IPS-11a (cell line): Measurements from ENCODE around the gene GABRR1.
A peak's percentile ranks its signal among the peaks of the same experiment; 100 is the strongest.
"Not testable (repeated sequence)": the region's sequence is repeated elsewhere in the genome, so short reads cannot be mapped to it uniquely, and the experiment has no call there.

Experiments used
- H3K4me3 ChIP-seq: one replicate; pipeline ENCODE4 v1.5.1; 2013; ENCODE audit warnings: low read depth, low read length, control low read depth

Gene GABRR1

DNA sequence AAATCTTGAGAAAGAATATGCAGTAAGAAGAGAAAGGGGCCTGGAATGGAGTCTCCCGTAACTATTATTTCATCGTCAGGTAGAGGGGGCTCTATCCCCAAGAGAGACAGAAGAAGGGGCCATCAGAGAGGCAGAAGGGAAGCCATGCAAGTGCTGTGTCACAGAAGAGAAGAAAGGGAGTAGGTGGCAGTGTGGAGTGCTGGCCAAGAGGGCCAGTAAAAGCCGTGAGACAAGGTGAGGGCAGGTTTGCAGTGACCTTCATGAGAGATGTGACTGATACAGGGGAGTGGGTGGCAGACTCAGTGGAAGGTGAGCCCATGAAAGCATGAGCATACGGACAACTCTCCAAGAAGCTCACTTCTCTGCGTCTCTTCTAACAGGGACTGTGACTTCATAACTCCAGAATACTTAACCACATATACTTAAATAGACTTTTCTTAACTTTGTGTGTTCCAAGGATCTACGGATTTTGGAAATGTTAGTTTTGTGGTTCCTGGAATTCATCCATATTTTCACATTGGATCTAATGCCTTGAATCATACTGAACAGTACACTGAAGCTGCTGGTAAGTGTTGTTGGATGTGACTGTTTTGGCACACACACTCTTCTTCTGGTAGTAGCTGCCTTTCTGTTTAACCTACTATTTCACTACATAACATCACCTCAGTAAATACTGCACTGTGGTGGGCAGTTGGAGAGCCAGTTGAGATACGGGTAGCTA, 55.7 kb downstream of the GABRR1 start:
- H3K4me3 ChIP-seq = no peak overlapping the region

DNA sequence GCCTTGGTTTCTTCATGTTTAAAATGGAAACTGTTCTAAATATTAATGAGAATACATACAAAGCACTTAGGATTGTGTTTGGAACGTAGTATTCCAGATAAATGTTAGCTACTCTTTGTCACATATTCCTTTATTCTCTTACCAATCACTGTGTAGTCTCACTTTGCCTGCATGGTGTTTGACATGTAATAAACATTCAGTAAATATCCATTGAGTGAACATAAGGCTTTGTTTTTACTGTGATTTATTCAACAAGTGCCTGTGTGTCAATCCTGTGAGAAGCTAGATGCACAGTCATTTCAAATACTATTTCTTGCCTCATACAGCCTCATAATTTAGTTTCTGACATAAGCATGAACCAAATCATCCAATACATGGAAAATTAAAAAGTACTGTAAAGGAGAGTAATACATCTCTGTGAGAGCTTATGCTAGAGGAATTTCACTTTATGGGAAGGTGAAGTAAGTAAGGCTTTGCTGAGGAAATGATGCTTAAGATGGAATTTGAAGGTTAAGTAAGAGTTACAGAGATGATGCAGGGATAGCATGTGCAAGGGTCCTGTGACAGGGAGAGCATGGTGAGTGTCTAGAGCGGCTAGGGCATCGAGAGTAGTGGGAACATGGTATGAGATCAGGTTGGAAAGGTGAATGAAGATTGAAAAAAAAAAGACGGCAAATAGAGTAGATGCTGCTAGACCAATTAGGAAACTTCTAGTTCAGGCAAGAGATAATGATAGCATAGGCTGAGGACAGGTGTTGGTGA, 56.6 kb downstream of the GABRR1 start:
- H3K4me3 ChIP-seq = no peak overlapping the region

DNA sequence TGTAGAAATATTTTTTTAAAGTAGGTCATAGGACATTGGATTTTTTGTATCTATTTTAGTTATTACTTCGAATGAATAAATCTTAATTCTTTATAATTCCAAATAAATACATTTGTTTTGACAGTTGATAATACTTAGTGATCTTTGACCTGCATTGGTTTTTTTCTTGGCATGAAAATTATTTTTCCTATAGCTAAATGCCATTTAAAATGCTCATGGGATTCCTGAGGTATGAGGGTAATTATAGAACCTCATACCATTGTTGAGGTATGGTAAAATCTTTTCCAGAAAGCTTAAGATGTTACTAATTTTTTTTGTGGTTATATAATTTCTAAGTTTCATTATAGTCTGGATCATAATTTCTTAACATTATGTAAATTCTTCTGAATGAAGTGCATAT, 63.0 kb downstream of the GABRR1 start:
- no peak overlapping the region for H3K4me3 ChIP-seq

DNA sequence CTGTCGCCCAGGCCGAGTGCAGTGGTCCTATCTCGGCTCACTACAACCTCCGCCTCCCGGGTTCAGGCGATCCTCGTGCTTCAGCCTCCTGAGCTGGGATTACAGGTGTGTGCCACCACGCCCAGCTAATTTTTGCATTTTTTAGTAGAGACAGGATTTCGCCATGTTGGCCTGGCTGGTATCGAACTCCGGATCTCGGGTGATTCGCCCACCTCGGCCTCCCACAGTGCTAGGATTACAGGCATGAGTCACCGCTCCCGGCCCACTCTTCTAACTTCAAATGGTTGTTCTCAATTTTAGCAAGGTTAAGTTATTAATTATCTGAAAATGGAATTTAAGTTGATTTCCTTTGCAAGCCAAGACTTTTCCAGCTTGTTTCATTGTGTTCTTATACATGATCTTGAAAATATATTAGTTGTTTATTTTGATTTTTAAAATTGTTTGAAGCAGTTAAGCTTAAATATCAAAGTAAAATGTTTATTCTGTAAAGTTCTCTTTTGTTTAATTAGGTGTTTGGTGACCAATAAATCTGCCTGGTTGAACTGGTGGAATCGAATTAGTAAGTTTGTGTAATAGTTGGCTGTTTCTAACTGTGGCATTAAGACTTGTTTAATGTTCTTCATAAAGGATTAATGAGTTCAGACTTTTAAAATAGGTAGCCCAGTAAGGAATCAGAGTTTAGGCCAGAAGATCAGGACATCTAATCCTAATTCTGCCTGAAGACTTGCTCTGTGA, 69.0 kb downstream of the GABRR1 start:
- H3K4me3 ChIP-seq = no peak overlapping the region

DNA sequence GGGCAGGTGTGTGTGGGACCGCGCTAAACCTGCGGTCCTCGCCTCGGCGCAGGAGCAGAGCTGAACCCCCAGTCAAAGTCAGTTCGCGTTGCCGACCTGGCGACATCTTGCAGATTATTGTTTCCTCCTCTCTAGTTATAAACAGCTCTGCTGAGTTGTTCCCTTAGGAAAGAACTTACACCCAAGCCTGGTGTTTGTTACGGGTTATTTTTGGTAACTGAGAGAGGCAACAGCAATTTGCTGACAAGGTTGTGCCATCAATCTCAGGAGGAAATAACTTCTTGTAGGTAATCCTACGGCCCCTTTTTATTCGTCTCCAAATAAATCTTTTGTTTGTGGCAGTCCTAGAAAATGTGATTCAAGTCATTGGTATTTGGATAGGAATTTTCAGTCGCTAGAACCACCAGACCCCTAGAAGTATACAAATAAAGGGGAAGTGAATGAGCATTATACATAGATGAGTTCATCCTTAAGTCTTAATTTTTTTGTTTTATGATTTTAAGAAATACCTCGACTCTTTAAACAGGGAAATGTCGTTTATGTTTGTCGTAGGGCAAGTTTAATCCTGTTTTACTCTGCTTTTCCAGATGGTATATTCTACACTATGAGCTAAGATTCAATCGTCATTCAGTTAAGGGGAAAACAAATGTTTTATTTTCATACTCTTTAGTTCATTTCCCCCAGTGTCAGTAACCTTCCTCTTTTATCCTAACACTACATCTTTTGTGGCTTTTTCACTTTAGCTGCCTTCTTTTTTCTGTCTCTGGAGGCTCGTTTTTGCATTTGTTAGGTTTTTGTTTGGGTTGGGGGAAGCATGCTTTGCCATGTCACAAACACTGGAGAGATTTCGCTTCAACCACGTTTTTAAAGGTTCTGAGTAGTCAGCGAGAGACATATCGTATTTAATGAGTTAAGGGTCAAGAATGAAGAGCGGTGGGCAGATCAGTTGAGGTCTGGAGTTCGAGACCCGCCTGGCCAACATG, 70.1 kb downstream of the GABRR1 start:
- peak overlapping the region; percentile 40 for H3K4me3 ChIP-seq

DNA sequence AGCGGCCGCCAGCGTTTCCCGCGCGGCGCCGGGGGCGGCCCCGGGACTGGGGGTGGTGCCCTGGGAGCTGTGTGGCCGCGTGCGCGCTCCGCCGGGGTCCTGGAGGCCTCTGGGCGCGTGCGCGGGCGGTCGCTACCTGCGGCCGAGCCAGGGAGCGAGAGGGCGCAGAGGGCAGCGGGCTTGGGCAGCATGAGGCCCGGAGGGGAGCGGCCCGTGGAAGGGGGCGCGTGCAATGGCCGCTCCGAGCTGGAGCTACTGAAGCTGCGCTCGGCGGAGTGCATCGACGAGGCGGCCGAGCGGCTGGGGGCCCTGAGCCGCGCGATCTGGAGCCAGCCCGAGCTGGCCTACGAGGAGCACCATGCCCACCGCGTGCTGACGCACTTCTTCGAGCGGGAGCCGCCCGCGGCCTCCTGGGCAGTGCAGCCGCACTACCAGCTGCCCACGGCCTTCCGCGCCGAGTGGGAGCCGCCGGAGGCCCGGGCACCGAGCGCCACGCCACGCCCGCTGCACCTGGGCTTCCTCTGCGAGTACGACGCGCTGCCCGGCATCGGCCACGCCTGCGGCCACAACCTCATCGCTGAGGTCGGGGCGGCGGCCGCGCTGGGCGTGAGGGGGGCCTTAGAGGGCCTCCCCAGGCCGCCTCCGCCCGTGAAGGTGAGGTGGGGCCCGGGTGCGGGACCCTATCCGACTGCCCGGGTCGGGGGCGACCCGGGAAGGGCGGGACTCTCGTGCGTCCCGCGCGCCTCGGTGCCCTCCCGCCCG, 71.0 kb downstream of the GABRR1 start, which contains the start of gene PM20D2:
Gene PM20D2, plus strand, starts transcription at position 100 of the 762 bp plus-strand sequence. Its CDS starts 90 bp downstream, at position 190.
- H3K4me3 ChIP-seq = peak within 1 kb of the TSS; percentile 40

DNA sequence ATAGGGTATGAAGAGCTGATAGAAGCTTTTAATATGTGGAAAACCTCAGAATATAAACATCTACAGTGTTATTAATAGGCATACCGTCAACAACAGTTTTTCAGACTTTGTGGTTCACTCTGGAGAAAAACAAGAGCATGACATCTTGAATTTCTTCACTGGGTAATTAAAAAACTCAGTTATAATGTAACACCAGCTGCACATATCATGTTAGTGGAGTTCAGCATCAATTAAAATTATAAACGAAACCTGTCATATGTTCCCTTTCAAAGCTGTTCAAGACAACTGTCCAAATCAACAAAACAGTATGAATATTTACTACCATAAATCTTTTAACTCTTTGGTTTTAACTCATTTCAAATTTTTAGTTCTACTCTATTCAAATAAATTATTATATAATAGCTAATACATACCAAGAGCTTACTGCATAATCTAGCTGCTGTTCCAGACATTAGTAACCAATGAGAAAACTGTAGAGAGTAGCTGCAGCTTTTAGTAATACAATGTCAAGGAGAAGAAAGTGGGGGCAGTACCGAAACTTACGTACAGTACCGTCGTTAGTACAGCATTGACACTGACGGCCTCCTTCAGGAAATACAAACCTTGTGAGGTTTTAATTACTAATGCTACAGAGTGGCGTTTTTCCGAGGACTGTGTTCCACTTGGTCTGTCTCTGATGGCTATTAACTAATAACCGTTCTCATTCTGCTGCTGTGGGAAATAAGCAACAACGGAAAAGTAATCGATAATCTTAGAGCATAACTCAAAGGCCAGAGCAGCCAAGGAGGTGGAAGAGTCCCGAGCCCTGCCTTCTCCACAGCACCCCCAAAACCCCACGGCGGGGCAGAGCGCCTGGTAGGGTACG, 71.8 kb downstream of the GABRR1 start:
- peak overlapping the region; percentile 40 for H3K4me3 ChIP-seq

DNA sequence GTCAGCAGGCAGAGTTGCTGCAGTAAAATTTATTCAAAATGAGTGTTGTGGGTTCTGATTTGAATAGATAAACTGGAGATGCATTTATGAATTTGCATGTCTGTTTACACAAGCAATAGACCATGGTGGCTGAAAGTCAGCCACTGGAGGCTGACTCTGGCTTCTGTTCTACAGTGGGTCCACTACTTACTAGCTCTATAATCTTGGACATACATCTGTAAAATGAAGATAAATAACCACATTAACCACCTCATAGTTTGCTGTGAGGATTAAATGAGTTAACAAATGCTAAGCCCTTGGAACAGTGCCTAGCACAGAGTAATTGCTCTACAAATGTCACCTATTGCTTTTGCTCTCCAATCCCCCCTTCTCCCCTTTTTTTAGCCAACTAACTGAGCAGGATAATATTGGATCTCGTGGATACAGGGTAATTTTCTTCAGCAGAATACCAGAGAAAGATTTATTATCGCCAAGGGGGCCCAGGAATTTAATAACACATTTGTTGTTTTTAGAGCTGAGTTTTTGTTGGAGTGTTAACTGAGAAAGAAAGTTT, 72.7 kb downstream of the GABRR1 start:
- no peak overlapping the region for H3K4me3 ChIP-seq

DNA sequence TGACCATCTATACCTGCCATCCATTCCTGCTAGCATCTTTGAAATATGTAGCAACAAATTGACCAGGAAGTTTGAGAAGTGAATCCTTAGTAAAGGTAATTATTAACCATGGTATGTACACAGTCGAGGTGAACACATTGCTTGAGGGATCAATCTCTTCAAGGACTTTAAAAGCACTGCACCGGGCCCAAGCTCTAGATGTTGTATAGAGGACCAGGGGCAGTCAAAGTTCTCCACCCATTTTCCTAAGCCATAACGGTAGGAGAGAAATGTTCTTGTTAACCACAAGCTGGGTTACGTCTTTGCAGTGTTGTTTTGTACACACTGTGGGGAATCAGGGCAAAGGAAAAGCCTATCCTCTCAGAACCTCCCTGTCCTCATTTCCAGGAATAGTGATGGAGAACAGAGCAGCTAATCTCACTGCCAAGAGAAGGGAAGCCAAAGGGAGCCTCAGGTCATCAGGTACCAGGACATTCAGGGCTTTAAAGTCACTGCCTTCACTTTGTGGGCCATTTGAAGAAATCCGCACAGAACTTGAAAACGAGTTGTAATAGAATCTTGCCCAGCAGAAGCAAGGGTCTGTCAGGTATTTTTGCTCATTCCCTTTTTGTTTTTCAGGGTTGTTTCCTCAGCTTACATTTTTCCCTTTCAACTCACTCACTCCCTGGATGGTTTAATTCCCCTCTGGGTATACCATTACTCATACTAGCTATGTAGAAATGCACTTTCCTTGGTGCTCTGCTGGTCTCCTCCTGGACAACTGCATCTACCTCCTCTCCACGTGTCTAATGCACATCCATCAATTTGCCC, 76.6 kb downstream of the GABRR1 start:
- H3K4me3 ChIP-seq = no peak overlapping the region

DNA sequence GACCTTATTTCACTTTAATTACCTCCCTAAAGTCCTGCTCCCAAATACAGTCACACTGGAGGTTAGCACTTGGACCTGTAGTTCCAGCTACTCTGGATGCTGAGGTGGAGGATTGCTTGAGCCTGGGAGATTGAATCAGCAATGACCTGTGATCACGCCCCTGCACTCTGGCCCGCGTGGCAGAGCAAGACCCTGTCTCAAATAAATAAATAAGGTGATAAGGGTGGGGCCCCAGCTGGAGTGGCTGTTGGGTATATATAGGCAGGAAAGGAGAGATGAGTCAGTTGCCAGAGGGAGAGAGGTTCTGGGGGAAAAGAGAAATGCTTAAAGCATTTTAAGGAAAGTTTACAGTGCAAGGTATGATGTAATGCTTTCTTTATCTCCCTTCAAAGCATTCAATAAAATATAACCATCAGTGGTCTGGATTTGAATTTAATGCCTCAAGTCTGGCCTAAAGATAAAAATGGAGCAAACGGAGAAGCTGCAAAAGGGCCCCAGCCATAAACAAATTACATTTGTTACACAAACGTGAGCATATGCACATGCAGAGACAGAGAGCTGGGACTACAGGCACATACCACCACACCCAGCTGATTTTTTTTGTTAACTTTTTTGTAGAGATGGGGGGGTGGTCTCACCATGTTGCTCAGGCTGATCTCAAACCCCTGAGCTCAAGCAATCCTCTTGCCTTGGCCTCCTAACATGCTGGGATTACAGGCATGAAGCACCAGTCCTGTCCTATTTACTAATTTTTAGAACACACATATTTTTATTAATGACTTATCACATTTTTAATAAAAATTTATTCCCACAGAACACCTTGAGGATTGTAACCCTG, 77.4 kb downstream of the GABRR1 start:
- no peak overlapping the region for H3K4me3 ChIP-seq

DNA sequence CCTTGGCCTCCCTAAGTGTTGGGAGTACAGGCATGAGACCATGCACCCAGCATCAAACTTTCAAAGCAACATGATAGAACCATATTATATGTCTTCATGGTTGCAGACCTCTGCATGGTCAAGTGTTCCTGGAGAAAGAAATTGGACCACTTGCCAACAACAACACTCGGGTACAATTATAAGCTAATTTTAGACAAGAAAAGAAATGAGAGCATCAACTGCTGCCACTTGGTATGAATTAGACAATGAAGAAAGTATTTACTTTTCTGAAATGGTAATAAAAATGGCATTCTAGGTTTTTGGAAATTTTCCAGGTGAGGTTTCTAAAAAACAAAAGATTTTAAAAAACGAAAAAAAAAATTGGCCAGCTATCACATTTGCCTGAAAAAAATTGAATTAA, 79.0 kb downstream of the GABRR1 start:
- no peak overlapping the region for H3K4me3 ChIP-seq

DNA sequence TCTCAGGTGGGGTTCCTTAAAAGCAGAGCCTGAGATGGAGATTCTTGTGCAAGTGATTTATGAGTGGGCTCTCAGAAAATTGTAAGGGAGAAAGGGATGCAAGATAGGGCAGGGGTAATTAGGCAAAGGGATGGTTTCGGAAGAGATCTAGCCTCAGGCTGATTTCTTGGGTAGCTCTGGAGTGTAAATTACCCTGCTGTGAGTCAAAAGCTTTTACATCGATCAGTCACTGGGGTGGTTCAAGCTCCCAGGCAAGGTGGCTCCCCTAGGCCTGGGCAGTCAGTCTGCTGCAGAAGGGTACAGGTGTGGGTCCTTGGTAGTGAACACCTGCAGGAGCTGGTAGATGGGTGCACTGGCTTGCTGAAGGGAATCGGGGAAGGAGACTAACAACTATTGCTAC, 82.4 kb downstream of the GABRR1 start:
- H3K4me3 ChIP-seq = no peak overlapping the region

DNA sequence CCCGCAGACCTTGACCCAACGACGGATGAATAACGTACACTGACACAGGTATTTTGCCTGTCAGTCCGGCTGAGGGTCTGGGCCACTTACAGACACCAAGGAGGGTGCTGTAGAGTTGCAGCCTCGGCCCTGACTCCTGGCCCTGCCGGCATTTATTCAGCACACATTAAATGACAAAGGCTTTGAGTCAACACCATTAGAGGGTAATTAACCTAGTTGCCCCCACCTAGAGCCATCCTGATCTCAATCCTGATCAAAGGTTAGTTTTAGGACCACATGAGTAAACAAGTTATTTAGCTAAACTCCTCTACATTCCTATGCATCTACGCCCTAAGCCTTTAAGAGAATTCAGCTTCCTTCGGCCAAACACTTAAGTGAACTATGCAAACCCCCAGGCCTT, 83.2 kb downstream of the GABRR1 start:
- no peak overlapping the region for H3K4me3 ChIP-seq

DNA sequence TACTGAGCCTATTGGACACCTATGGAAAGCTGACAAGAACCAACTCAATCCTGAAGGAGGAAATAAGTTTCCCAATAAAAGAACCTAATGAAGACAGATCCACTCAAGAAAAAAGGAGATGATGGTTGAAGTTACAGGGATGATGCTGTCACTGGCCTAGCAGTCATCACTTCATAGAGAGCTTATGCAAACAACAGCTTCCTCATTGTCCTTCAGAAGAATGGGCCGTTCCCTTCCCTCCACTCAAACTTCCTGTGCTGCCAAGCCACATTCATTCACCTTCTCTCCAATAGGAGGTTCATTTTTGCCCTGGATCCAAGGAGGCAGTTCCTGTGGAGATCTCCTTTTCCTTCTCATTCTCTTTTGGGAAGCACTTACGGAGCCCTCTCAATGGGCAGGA, 85.1 kb downstream of the GABRR1 start:
- no peak overlapping the region for H3K4me3 ChIP-seq

DNA sequence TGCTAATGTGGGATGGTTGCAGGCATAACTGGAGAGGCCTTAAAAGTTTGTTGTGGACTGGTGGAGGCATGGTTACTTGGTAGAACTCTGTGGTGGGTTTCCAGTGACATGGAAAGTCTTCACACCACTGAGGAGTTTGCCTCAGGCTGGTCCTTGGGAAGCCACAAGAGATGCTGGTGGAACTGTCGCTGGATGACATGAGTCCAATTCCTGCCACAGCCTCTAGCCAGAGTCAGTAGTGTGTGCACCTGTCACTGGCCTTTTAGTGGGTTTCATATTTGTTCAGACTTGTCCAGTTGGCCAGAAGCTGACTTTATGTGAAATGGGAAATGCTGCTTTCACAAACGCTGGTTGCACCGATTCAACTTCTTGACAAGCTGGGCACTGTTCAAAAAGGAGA, 85.6 kb downstream of the GABRR1 start:
- no peak overlapping the region for H3K4me3 ChIP-seq

DNA sequence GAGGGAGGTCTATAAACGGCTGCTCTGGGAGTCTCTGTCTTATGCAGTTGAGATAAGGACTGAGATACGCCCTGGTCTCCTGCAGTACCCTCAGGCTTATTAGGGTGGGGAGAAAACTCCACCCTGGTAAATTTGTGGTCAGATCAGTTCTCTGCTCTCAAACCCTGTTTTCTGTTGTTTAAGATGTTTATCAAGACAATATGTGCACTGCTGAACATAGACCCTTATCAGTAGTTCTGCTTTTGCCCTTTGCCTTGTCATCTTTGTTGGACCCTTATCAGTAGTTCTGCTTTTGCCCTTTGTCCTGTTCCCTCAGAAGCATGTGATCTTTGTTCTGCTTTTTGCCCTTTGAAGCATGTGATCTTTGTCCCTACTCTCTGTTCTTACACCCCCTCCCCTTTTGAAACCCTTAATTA, 88.9 kb downstream of the GABRR1 start:
- H3K4me3 ChIP-seq = not testable (repeated sequence)
